Lower lobe of right lung (tissue), 2 donors: ENCODE data around the gene PHF14. TPM values are rescaled to one million over a fixed set of nuclear protein-coding genes. Genes with fewer than 3 reads are reported as not detected.

Experiments
- ATAC-seq, 2 donors: fragments of 200-7000 bp; cut with Tn5 transposase; one replicate each; pipeline ENCODE4 v1.9.1; 2020 to 2022; ENCODE audit warnings: mild to moderate bottlenecking in 2 of 2, moderate library complexity in 2 of 2
- DNase-seq: peaks from one replicate; pipeline ENCODE4 v3.0.0-alpha.2; 2020
- H3K27ac ChIP-seq: fragments of 200-600 bp; one replicate; pipeline ENCODE4 v1.8.0; 2022
- H3K27me3 ChIP-seq: fragments of 200-600 bp; one replicate; pipeline ENCODE4 v1.8.0; 2022; ENCODE audit warnings: low read depth
- H3K36me3 ChIP-seq: fragments of 200-600 bp; one replicate; pipeline ENCODE4 v1.8.0; 2022; ENCODE audit warnings: mild to moderate bottlenecking
- H3K4me1 ChIP-seq: fragments of 200-600 bp; one replicate; pipeline ENCODE4 v1.8.0; 2022
- H3K4me3 ChIP-seq: fragments of 200-600 bp; one replicate; pipeline ENCODE4 v1.8.0; 2022; ENCODE audit warnings: mild to moderate bottlenecking
- H3K9me3 ChIP-seq: fragments of 200-600 bp; one replicate; pipeline ENCODE4 v1.8.0; 2022
- intact Hi-C: fragments of 100-400 bp; cut with DNase I; formaldehyde crosslinking; loops from one replicate; pipeline ENCODE4 v1.11.0; 2022
- total RNA-seq: library from RNA; stranded (reverse); fragmentation: NEBNext Ultra II Directional; extraction: Animal tissue kit (Norgen Biotek cat#: 25700); gene quantifications from one replicate; pipeline ENCODE4 v1.2.1, GENCODE V29; 2021
- TF ChIP-seq, protein P1 (sequence below): fragments of 200-600 bp; IDR thresholded peaks from one replicate; pipeline ENCODE4 v1.8.0; 2022; ENCODE audit warnings: antibody characterized with exemption, mild to moderate bottlenecking
- donor health status: DM: no; HTN: yes; CAD: no; lungs with severe emphysema.

Gene PHF14
- total RNA-seq, 1 donor from 2014 or later = 27.9 TPM

DNA sequence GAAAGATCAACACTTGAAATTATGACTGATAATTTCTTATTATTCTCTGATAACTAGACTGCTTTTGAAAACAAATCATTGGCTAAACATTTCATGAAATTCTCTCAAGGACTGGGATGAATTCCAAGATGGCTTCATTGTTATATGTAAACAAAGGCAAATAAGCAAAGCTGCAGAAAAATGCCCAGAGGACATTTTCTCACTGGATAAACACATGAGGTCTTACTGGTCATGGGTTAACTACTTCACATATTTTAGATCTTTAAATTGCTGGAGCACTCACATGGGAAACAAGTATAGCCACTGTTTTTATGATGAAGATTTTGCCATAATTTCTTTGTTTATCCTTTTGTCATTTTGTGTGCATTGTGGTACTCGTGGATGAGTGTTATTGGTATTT lies 239.1 kb downstream of the PHF14 start:
- DNase-seq (no peak), ATAC-seq (no peak)
- TF ChIP-seq, protein P1, sequence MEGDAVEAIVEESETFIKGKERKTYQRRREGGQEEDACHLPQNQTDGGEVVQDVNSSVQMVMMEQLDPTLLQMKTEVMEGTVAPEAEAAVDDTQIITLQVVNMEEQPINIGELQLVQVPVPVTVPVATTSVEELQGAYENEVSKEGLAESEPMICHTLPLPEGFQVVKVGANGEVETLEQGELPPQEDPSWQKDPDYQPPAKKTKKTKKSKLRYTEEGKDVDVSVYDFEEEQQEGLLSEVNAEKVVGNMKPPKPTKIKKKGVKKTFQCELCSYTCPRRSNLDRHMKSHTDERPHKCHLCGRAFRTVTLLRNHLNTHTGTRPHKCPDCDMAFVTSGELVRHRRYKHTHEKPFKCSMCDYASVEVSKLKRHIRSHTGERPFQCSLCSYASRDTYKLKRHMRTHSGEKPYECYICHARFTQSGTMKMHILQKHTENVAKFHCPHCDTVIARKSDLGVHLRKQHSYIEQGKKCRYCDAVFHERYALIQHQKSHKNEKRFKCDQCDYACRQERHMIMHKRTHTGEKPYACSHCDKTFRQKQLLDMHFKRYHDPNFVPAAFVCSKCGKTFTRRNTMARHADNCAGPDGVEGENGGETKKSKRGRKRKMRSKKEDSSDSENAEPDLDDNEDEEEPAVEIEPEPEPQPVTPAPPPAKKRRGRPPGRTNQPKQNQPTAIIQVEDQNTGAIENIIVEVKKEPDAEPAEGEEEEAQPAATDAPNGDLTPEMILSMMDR = no peak
- no peak overlapping the region for H3K4me3 ChIP-seq
- H3K27me3 ChIP-seq = no peaks in the 10 kb centered on the region
- no peaks in the 10 kb centered on the region for H3K36me3 ChIP-seq
- intact Hi-C loops = no loop called here
- no peaks in the 10 kb centered on the region for H3K9me3 ChIP-seq
- H3K4me1 ChIP-seq = peaks cover 11% of the 10 kb centered on the region
- H3K27ac ChIP-seq = no peak overlapping the region

DNA sequence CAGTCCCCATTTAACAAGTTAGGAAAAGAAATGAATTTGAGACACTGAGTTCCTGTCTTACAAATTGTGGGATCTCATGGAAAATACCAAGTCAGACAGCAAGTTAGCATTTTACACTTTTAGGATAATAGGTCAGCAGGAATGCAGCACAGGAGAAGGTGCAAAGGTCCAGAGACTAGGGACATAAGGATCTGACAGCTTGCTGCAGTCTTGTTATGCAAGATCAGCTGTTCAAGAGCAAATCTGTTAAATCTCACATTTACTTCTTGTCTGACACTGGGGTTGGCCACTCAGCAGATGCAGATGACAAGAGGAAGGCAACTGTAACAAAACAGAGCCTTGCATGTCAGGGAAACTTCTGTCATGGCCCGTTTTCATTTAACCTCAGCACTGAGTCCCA lies 239.6 kb downstream of the PHF14 start:
- DNase-seq (no peak), ATAC-seq (no peak)
- no peaks in the 10 kb centered on the region for H3K27me3 ChIP-seq
- no peaks in the 10 kb centered on the region for H3K9me3 ChIP-seq
- intact Hi-C loops = no loop called here
- H3K4me1 ChIP-seq = peaks cover 11% of the 10 kb centered on the region
- TF ChIP-seq, protein P1 = no peak
- H3K4me3 ChIP-seq = no peak overlapping the region
- no peaks in the 10 kb centered on the region for H3K36me3 ChIP-seq
- H3K27ac ChIP-seq = no peak overlapping the region

DNA sequence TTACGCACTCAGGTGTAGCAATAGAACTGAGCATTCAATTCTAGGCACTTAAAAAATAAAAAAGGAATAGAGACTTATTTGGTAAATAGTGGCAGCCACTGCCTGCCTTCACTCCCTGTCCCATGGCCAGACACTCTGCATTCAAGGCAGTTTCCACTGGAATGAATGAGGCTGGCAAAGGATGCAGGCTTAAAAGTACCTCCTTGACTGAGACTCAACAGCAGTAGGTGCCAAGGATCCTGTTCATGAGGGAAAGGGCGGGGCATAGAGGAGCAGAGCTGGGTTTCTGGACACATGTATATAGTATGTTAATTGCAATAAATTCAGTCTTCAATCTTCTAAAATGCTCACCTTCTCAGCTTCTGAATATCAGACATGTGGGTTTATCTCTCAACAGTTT lies 242.6 kb downstream of the PHF14 start:
- no peaks in the 10 kb centered on the region for H3K27me3 ChIP-seq
- intact Hi-C loops = no loop called here
- no peak overlapping the region for H3K27ac ChIP-seq
- ATAC-seq (peak; percentile 68 to 70), DNase-seq (no peak)
- no peaks in the 10 kb centered on the region for H3K36me3 ChIP-seq
- no peaks in the 10 kb centered on the region for H3K9me3 ChIP-seq
- H3K4me1 ChIP-seq = peaks cover 11% of the 10 kb centered on the region
- H3K4me3 ChIP-seq = no peak overlapping the region
- TF ChIP-seq, protein P1 = no peak

DNA sequence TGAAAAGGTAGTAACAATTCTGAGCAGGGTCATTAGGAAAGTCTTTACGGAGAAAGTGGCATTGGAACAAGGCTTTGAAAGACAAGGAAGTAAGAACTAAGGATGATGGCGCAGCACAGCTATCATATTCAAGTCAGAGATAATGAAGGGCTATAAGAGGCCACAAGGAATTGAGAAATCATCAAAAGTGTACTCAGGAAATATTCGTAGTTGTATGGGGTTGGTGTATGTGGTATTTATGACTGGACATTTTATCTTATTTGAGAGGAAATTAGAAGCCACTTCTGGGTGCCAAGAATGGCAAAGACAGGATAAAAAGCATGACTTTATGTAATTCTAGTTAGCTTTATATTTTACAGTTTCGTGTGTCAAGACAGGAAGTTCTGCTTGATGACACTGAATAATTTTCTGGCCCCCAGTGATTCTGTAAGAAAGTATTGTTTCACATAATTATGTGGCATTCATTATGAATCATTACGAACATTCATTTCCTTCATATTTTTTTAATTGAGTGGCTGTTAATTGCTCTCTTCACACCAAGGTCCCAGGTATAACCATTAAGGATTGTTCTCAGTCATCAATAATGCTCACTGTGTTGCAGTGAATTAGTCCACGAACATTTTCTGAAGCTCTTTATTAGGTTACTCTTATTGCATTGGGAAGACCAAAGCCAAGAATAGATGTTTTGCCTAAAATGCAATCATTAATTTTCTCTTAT lies 244.3 kb downstream of the PHF14 start:
- H3K27ac ChIP-seq = no peak overlapping the region
- DNase-seq (no peak), ATAC-seq (no peak)
- peaks cover 3% of the 10 kb centered on the region for H3K4me1 ChIP-seq
- no peaks in the 10 kb centered on the region for H3K36me3 ChIP-seq
- no peaks in the 10 kb centered on the region for H3K27me3 ChIP-seq
- H3K4me3 ChIP-seq = no peak overlapping the region
- no peaks in the 10 kb centered on the region for H3K9me3 ChIP-seq
- intact Hi-C loops = no loop called here
- TF ChIP-seq, protein P1 = no peak
